Testis (tissue), 2 donors: Measurements from ENCODE around the gene TRIO.

Source experiments
- POLR2A ChIP-seq: fragments of 450-650 bp; IDR thresholded peaks from one replicate; pipeline ENCODE4 v1.6.1; 2017; ENCODE audit warnings: antibody characterized with exemption, mild to moderate bottlenecking, moderate library complexity
- TF ChIP-seq, protein P1 (sequence below), 3 experiments: fragments of 450-650 bp in 2 of 3; fragments of 200-600 bp in 1 of 3; sonication (generic) in 1 of 3; IDR thresholded peaks; one replicate each; pipeline ENCODE4 v1.5.1; 2016 to 2019; ENCODE audit warnings: antibody characterized with exemption in 3 of 3, mild to moderate bottlenecking in 2 of 3, moderate library complexity in 1 of 3

DNA sequence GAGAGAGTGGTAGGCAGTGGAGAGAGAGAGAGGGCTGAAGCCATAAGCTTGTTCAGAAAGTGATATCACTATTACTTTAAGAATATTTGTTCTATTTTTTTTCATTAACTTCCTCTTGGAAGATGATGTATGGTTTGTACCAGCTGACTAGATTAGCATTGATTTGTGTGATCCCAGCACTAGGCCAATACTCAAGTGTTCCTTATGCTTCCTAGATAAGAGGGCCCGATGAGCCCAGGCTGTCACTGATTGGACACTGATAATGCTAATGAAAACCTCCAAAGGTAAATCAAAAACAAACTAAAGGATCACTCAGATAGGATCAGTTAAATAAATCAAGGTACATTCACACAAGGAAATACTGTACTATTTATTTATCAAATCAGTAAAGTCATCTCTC, 385.8 kb downstream of the TRIO start:
- TF ChIP-seq, protein P1, sequence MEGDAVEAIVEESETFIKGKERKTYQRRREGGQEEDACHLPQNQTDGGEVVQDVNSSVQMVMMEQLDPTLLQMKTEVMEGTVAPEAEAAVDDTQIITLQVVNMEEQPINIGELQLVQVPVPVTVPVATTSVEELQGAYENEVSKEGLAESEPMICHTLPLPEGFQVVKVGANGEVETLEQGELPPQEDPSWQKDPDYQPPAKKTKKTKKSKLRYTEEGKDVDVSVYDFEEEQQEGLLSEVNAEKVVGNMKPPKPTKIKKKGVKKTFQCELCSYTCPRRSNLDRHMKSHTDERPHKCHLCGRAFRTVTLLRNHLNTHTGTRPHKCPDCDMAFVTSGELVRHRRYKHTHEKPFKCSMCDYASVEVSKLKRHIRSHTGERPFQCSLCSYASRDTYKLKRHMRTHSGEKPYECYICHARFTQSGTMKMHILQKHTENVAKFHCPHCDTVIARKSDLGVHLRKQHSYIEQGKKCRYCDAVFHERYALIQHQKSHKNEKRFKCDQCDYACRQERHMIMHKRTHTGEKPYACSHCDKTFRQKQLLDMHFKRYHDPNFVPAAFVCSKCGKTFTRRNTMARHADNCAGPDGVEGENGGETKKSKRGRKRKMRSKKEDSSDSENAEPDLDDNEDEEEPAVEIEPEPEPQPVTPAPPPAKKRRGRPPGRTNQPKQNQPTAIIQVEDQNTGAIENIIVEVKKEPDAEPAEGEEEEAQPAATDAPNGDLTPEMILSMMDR (IDR thresholded peaks at IDR 0.05): no peak
- no peak for TF ChIP-seq POLR2A
